A673 (cell line): ENCODE measurements around the gene TMEM150C.

Experiments used
- EZH2 ChIP-seq: fragments of 200-600 bp; sonication (generic); IDR thresholded peaks from 2 replicates; pipeline ENCODE4 v1.6.1; 2017; ENCODE audit warnings: borderline replicate concordance, low read depth, mild to moderate bottlenecking, mixed read lengths, antibody characterized with exemption, low read length; ENCODE audit not compliant: poor library complexity, severe bottlenecking
- TF ChIP-seq, protein P1 (sequence below): fragments of 300-800, 200-600 bp; sonication (generic); conservative IDR thresholded peaks from 2 replicates; pipeline ENCODE4 v1.5.1; 2017; ENCODE audit warnings: low read depth, mild to moderate bottlenecking, antibody characterized with exemption, low read length, moderate library complexity, mixed read lengths

- TF ChIP-seq, protein P1, sequence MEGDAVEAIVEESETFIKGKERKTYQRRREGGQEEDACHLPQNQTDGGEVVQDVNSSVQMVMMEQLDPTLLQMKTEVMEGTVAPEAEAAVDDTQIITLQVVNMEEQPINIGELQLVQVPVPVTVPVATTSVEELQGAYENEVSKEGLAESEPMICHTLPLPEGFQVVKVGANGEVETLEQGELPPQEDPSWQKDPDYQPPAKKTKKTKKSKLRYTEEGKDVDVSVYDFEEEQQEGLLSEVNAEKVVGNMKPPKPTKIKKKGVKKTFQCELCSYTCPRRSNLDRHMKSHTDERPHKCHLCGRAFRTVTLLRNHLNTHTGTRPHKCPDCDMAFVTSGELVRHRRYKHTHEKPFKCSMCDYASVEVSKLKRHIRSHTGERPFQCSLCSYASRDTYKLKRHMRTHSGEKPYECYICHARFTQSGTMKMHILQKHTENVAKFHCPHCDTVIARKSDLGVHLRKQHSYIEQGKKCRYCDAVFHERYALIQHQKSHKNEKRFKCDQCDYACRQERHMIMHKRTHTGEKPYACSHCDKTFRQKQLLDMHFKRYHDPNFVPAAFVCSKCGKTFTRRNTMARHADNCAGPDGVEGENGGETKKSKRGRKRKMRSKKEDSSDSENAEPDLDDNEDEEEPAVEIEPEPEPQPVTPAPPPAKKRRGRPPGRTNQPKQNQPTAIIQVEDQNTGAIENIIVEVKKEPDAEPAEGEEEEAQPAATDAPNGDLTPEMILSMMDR, result no peak
- no peak for TF ChIP-seq EZH2
These were observed 37.5 kb upstream of the TMEM150C start for GRCh38 chr4:82599336-82599735.
